PC-9 (cell line): ENCODE data around the gene DCP2. TPM values are rescaled to one million over a fixed set of nuclear protein-coding genes. Genes with fewer than 3 reads are reported as not detected.

Experiments
- BruUV-seq: library from RNA; stranded (reverse); fragments of 400-500 nt; replicated peaks from 2 replicates; lab custom pipeline; 2021; lab: Mats Ljungman, UMichigan
- CTCF ChIA-PET: fragments of 300-600 bp; sonication (Branson Sonifier 250); formaldehyde crosslinking; loops from one replicate; lab custom pipeline; 2022; ENCODE audit warnings: antibody characterized with exemption; lab: Charles Lee
- POLR2A ChIA-PET: fragments of 300-600 bp; sonication (Branson Sonifier 250); formaldehyde crosslinking; loops from one replicate; lab custom pipeline; 2022; ENCODE audit warnings: antibody characterized with exemption; ENCODE audit not compliant: unreplicated experiment; lab: Charles Lee
- DNase-seq, 2 experiments: peaks; one replicate each; pipeline versions ENCODE4 v3.0.0 to v3.0.0-alpha.2; 2015 to 2022; ENCODE audit warnings: mixed read lengths in 1 of 2
- H2AFZ ChIP-seq: fragments of 200-600 bp; sonication (generic); 2 replicates; pipeline ENCODE4 v1.8.1; 2017; ENCODE audit warnings: antibody characterized with exemption
- H3F3A ChIP-seq: fragments of 200-600 bp; sonication (generic); 2 replicates; pipeline ENCODE4 v1.8.1; 2017; ENCODE audit warnings: antibody characterized with exemption, mild to moderate bottlenecking, low read depth; ENCODE audit not compliant: insufficient read depth
- H3K27ac ChIP-seq: fragments of 200-600 bp; sonication (generic); 2 replicates; pipeline ENCODE4 v1.6.1; 2016; ENCODE audit warnings: mixed run types
- H3K27me3 ChIP-seq: fragments of 200-600 bp; sonication (generic); 2 replicates; pipeline ENCODE4 v1.6.1; 2016; ENCODE audit warnings: low read depth, mixed run types; ENCODE audit not compliant: insufficient read depth
- H3K36me3 ChIP-seq: fragments of 200-600 bp; sonication (generic); 2 replicates; pipeline ENCODE4 v1.6.1; 2016; ENCODE audit warnings: low read depth, mixed run types
- H3K4me1 ChIP-seq: fragments of 200-600 bp; sonication (generic); replicated peaks from 2 replicates; pipeline ENCODE4 v1.6.1; 2016; ENCODE audit warnings: mixed run types; ENCODE audit not compliant: insufficient read depth
- H3K4me2 ChIP-seq: fragments of 200-600 bp; sonication (generic); 2 replicates; pipeline ENCODE4 v1.6.1; 2017; ENCODE audit warnings: mixed run types
- H3K4me3 ChIP-seq: fragments of 200-600 bp; sonication (generic); 2 replicates; pipeline ENCODE4 v1.6.1; 2016; ENCODE audit warnings: mixed run types
- H3K79me2 ChIP-seq: fragments of 200-600 bp; sonication (generic); 2 replicates; pipeline ENCODE4 v1.6.1; 2017; ENCODE audit warnings: low read depth, mixed run types
- H3K9me2 ChIP-seq: fragments of 200-600 bp; sonication (generic); 2 replicates; pipeline ENCODE4 v1.8.1; 2017; ENCODE audit warnings: mild to moderate bottlenecking; ENCODE audit not compliant: insufficient read depth
- H3K9me3 ChIP-seq: fragments of 200-600 bp; sonication (generic); 2 replicates; pipeline ENCODE4 v1.8.1; 2016; ENCODE audit warnings: low read depth; ENCODE audit not compliant: insufficient read depth
- H4K20me1 ChIP-seq: fragments of 200-600 bp; sonication (generic); 2 replicates; pipeline ENCODE4 v1.8.1; 2017; ENCODE audit not compliant: insufficient read depth
- CTCF ChIP-seq: fragments of 200-600 bp; sonication (generic); conservative IDR thresholded peaks from 2 replicates; pipeline ENCODE4 v1.6.1; 2017; ENCODE audit warnings: mixed run types, antibody characterized with exemption, mild to moderate bottlenecking, moderate library complexity
- EZH2 ChIP-seq: fragments of 200-600 bp; sonication (generic); IDR thresholded peaks from 2 replicates; pipeline ENCODE4 v1.8.0; 2017; ENCODE audit warnings: antibody characterized with exemption, low read depth
- intact Hi-C: fragments of 100-400 bp; cut with micrococcal nuclease; formaldehyde crosslinking; loops from one replicate; pipeline ENCODE4 v1.10.0; 2022; ENCODE audit not compliant: unreplicated experiment
- total RNA-seq: library from RNA; stranded (reverse); gene quantifications from 2 replicates; pipeline ENCODE4 v1.2.3, GENCODE V29; 2021

Gene DCP2
- total RNA-seq, 1 experiment from 2014 or later = 45.6 TPM

GRCh38 chr5:112975721-112976431 lies 722 bp upstream of the DCP2 start:
- Histone ChIP-seq H4K20me1 (no peaks in the 10 kb centered on the region), H2AFZ (peak overlapping the region; percentile 99), H3K79me2 (peaks cover 43% of the 10 kb centered on the region), H3K4me3 (peak overlapping the region; percentile 70), H3K9me3 (no peaks in the 10 kb centered on the region; the same call in 1 of the 2 replicates), H3F3A (peaks cover 6% of the 10 kb centered on the region; the same call in 1 of the 2 replicates), H3K36me3 (0 out of 2 replicates have a peak, but pooled peaks cover 3% of the 10 kb centered on the region), H3K27me3 (no peaks in the 10 kb centered on the region), H3K27ac (peak overlapping the region; percentile 27; the same call in 1 of the 2 replicates), H3K4me2 (peak overlapping the region; percentile 83), H3K9me2 (no peaks in the 10 kb centered on the region), H3K4me1 (peaks cover 33% of the 10 kb centered on the region)
- BruUV-seq = TSS peak; percentile 93
- ChIA-PET CTCF (interaction anchor here (0.6 kb wide), 3 partner anchors 67 to 496 kb away, joined by 3 to 11 read pairs (median 3); no protein-coding TSS in a partner anchor), POLR2A (interaction anchor here (0.6 to 1.1 kb wide), 8 partner anchors 14 to 805 kb away, joined by 3 to 11 read pairs (median 5); partner anchors contain the start of gene SRP19)
- no peak for DNase-seq
- TF ChIP-seq CTCF (no peak), EZH2 (no peak)
- intact Hi-C loops = loop anchor here (1.0 to 10.0 kb wide), 5 partner anchors 54 to 421 kb away; partner anchors contain the start of genes REEP5 and SRP19

GRCh38 chr5:112977440-112977861 lies 853 bp downstream of the DCP2 start:
- POLR2A ChIA-PET = no interaction called here
- DNase-seq = no peak
- peak overlapping the region; percentile 99 for H2AFZ ChIP-seq

More at GRCh38 chr5:112977440-112977861, 853 bp downstream of the DCP2 start:
- H3K9me3 ChIP-seq = no peaks in the 10 kb centered on the region; the same call in 1 of the 2 replicates
- H3K9me2 ChIP-seq = no peaks in the 10 kb centered on the region
- H3K27ac ChIP-seq = peak overlapping the region; percentile 63
- peaks cover 12% of the 10 kb centered on the region; the same call in 1 of the 2 replicates for H3K36me3 ChIP-seq
- H3K4me3 ChIP-seq = peak overlapping the region; percentile 70
- H3K4me2 ChIP-seq = peak overlapping the region; percentile 83
- H3F3A ChIP-seq = peaks cover 6% of the 10 kb centered on the region; the same call in 1 of the 2 replicates
- TSS peak; percentile 43 for BruUV-seq
- peaks cover 59% of the 10 kb centered on the region for H3K79me2 ChIP-seq
- CTCF ChIA-PET = no interaction called here
- H3K27me3 ChIP-seq = no peaks in the 10 kb centered on the region
- no peak for TF ChIP-seq CTCF
- TF ChIP-seq EZH2 = no peak
- H4K20me1 ChIP-seq = no peaks in the 10 kb centered on the region
- H3K4me1 ChIP-seq = peaks cover 33% of the 10 kb centered on the region
- intact Hi-C loops = loop anchor here (5.0 to 10.0 kb wide), 4 partner anchors 100 to 423 kb away; partner anchors contain the start of gene SRP19
